ENCODE data around the gene TLCD1.

TLCD1 gene, protein sequence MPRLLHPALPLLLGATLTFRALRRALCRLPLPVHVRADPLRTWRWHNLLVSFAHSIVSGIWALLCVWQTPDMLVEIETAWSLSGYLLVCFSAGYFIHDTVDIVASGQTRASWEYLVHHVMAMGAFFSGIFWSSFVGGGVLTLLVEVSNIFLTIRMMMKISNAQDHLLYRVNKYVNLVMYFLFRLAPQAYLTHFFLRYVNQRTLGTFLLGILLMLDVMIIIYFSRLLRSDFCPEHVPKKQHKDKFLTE

DNA sequence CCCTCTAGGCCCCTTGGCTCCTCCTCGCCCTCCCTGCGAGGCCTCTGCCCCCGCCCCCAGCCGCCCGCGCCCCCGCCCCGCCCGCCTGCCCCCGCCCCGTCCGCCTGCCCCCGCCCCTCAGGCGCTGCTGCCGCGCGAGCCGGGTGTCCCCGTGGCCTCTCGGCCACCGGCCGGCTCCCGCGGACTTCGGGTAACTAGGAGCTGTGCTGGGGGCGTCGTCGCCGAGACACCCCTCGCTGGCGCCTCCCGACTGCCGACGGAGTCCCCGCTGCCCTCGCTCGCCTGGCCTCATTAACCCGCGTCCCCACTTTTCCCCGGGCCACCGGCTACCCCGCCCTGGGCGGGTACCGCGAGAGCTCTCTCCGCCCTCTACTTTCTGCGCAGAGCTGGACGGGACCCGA, at the start of gene TLCD1:
TSS of gene TLCD1 (minus strand) at position 8 of the 401 bp plus-strand sequence. CDS start 136 bp downstream, outside the sequence.
- in situ Hi-C loops (cut with HindIII; ENCODE audit: low pct_ligation_motif_present, low pct_unique_long_range_greater_than_20kb, low sequenced_read_pairs), result no loop called here
- peak; percentile 83 for DNase-seq

DNA sequence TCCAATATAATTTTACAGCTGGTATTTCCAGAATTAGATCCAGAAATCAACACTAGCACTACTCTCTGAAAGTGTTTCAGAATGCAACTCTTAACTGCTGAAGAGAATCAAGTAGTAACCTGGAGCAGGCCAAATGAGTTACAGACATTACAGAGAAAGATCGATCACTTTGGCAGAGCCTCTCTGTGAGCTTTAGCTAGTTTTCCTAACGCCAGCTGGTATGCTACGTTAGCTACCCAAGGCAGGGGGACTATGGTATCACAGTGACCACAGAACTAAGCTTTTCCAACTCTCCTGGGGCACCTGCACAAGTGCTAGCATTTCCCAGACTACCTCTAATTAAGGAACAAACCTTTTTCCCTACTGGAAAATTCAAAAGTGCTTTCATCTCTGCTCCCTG, 48.2 kb upstream of the TLCD1 start:
- no peak for DNase-seq
- in situ Hi-C loops (cut with HindIII; ENCODE audit: low pct_ligation_motif_present, low pct_unique_long_range_greater_than_20kb, low sequenced_read_pairs), result no loop called here

DNA sequence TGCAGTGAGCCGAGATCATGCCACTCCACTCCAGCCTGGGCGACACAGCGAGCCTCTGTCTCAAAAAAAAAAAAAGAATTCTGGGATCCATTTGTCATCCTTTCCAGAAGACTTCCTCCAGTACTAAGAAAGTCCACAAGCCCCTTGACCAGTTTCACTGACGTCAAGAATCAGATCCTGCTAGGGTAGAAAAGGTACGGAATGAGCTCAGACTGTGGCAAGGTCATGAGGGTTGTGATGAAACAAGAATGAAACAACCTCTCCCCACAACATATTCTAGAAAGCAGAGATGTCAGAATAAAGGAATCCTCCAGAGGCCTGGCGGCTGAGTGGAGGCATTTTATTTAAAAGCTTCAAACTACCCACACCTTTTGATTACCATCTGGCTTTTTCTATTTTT, 47.7 kb upstream of the TLCD1 start:
- in situ Hi-C loops (cut with HindIII; ENCODE audit: low pct_ligation_motif_present, low pct_unique_long_range_greater_than_20kb, low sequenced_read_pairs), result no loop called here
- DNase-seq, result no peak

DNA sequence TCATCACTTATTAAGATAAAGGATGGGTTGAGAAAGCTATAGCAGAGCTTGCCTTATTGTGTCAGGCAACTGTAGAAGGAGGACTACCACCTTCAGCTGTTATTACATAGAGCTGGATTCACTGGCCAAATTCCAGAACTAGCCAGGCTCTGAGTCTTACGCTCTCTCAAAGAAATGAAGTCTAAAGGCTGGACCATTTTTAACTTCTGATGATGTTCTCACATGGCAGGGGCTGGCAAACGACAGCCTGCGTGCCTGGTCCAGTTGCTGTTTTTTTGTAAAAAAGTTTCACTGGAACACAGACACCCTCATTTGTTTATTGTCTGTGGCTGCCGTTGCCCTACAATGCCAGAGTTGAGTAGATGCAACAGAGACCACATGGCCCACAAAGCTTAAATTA, 39.0 kb upstream of the TLCD1 start:
- in situ Hi-C loops (cut with HindIII; ENCODE audit: low pct_ligation_motif_present, low pct_unique_long_range_greater_than_20kb, low sequenced_read_pairs), result no loop called here
- DNase-seq, result no peak

DNA sequence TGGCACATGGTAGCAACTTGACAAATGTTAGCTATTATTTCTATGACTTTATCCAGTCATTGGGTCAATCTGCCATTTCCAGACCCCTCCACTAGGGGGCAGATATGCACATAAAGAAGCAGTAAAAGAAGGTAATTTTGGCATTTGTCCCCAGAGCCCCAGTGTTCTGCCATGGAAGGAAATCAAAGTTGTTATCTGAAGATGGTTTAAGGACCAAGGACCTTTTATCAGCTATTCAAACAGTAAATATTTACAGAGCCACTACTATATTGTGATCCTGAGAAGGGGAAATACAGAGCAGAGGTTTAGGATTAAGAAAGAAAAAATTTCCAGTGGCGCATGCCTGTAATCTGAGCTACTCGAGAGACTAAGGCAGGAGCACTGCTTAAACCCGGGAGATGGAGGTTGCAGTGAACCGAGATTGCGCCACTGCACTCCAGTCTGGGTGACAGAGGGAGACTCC, 37.8 kb upstream of the TLCD1 start:
- DNase-seq, result peak; percentile 83
- in situ Hi-C loops (cut with HindIII; ENCODE audit: low pct_ligation_motif_present, low pct_unique_long_range_greater_than_20kb, low sequenced_read_pairs), result no loop called here

DNA sequence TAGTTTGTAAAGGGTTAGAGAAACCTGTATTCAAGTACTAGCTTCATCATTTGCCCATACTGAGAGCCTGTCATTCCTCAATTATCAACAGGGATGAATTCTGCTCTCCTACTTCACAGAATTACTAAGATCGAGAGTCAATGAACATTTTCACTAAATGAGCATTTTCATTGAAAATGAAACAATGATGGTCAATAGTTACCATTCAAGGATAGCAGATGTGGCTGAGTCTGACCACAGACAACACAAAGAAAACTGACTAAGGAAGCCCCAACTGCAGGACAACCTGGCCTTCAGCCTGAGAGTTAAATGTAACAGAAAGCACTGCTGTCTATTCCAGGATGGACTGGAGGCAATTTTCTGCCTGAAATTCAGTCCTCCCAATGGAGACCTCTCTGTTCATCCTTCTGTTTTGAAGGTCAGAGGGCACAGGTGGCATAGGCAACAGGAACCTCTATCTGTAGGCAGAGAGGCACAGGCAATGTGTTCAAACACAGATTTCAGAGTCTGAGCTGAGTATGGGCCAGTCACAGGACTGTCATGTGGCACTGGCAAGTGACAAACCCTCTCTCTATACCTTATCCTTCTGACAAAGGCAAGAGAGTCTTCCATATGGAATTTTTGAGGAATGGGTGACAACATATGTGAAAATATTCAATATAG, 37.2 kb upstream of the TLCD1 start:
- in situ Hi-C loops (cut with HindIII; ENCODE audit: low pct_ligation_motif_present, low pct_unique_long_range_greater_than_20kb, low sequenced_read_pairs), result no loop called here
- no peak for DNase-seq

DNA sequence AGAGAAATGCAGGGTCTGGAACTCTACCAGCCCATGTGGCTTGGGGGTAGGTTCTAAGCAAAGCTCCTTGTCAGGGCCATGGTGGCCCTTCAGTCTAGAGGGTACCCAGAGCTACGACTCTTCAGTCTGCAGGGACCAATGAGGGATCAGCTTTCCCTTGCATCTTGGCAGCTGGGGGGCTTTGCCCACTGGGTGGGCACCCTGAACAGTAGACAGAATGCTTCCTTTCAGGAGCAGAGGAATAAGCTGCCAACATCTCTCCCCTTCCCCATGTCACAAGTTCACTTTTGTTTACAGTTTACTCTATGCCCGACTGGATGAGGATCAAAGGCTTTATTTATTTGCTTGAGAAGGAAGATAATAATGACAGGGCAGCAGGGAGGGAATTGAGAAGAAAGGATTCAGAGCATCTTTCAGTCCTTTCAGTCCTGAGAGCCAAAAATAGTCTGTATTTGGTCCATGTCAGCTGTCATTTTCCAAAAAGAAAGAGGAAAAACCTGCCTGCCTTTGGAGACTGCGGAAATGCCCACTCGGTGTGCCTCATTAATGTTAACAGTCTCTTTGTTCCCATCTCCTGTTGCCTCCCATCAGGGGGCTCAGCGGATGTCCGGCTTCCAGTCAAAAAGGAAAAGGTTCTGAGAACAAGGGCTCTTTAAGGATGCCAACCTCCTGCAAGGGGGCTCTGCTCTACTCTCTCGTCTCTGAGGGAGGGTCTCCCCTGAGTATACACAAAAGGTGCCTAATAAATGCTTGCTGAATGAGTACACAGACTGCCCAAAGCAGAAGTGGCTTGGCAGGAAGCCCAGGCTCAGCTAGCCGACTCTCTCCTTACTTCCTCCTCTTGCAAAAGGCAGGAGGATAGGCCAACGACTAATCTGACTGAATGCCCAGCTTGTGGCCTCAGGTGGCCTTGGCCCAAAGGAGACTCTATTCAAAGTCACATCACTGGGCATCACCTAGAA, 34.8 kb upstream of the TLCD1 start:
- in situ Hi-C loops (cut with HindIII; ENCODE audit: low pct_ligation_motif_present, low pct_unique_long_range_greater_than_20kb, low sequenced_read_pairs), result no loop called here
- no peak for DNase-seq

DNA sequence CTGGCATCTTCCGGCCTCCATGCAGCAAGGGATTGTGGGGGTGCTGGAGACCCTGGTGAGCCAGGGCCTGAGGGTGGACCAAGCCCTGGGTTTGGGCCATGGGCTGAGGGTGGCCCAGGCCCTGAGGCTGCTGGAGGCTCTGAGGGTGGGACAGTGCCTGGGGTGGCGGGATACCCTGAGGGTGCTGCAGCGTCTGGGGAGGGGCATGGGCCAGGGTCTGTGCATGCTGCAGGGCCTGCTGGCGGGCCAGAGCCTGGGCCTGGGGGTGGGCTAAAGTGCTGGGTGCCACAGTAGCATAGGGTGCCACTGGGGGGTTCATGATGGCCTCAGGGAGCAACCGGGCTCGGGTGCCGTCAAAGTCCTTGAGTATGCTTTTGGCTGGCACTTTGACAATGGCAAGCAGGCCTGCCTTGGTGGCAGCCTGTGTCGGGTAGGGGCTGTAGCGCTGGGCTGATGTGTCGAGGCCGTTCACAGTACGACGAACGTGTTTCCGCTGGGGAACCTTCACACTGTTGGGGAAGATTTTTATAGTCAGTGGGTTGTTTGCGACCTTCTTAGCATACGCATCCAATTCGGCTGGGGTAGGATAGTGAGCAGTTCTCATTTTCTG, 33.3 kb upstream of the TLCD1 start:
- in situ Hi-C loops (cut with HindIII; ENCODE audit: low pct_ligation_motif_present, low pct_unique_long_range_greater_than_20kb, low sequenced_read_pairs), result no loop called here
- no peak for DNase-seq

DNA sequence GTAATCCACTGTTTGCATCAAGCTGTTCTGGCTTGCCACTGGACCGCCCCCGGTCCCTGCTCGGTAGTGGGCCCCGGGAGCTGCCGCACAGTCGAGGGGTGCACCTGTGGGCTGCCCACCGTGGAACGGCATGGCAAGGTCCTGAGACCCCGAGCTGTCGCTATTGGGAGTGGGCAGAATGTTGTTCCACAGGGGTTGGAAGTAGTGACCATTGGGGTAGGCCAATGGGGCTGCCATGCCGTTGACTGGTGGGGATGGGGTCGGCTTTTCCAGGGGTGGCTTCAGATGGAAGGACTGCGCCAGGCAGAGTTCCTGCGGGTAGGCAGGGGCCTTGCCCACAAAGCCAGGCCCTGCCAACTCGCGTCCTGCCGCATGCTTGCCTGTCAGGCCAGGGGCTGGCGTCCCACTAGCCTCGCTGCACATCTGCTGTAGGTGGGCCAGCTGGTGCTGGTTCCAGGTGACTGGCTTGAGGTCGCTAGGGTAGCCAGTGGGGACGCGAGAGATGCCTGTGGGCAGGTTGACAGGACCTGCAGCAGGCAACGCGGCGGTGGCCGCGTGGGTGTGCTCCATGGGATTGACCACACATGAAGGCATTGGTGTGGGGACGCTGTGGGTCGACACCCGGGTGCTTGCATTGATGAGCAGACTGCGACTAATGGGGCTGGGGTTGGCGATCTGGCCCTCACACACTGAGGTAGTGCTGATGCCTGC, 32.5 kb upstream of the TLCD1 start:
- in situ Hi-C loops (cut with HindIII; ENCODE audit: low pct_ligation_motif_present, low pct_unique_long_range_greater_than_20kb, low sequenced_read_pairs), result no loop called here
- no peak for DNase-seq

DNA sequence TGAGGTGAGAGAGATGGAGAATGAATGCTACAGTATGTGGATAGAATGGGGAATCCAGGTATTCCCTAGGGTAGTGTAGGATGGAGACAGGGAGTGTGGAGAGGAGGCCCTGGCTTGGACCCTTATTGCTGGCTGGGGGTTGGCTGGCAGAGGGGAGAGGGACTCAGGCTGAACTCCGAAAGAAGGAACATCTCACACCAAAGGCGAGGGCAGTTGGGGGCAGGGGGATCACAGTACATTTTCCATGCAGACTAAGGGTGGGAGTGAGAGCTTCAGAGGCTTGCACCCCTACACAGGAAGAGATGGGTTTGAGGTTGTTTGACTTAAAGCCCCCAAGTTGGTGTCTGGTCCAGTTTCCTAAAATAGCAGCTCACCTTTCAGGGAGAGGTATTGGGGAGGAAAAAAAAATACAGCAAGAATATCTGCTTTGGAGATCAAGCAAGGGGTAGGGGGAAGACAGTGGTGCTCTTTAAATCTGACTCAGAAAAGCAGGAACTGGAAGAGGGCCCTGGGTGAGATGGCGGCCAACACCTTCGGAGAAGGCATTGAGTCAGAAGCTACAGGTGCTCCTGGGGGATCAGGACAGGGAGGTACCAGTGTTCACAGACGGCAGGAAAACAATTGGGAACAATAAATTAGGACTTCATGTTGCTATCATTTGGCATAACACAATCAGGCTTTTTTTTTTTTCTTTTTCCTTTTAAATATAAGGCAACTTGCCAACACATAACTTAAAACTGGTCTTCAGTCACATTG, 30.2 kb upstream of the TLCD1 start:
- no peak for DNase-seq
- in situ Hi-C loops (cut with HindIII; ENCODE audit: low pct_ligation_motif_present, low pct_unique_long_range_greater_than_20kb, low sequenced_read_pairs), result no loop called here

DNA sequence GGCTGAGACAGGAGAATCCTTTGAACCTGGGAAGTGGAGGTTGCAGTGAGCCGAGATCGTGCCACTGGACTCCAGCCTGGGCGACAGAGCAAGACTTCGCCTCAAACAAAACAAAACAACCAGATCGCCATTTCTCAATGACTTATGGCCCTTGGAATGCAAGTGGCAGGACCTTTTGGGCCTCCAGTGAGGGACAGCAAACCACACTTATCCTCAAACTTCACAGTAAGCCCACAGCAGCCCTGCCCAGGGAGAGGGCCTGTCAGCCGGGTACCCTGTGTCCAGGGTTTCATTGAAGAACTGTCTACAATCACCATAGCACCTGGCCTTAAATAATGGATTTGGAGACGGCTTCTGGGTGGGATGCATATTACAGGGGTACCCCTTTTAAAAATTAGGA, 29.5 kb upstream of the TLCD1 start:
- in situ Hi-C loops (cut with HindIII; ENCODE audit: low pct_ligation_motif_present, low pct_unique_long_range_greater_than_20kb, low sequenced_read_pairs), result no loop called here

DNA sequence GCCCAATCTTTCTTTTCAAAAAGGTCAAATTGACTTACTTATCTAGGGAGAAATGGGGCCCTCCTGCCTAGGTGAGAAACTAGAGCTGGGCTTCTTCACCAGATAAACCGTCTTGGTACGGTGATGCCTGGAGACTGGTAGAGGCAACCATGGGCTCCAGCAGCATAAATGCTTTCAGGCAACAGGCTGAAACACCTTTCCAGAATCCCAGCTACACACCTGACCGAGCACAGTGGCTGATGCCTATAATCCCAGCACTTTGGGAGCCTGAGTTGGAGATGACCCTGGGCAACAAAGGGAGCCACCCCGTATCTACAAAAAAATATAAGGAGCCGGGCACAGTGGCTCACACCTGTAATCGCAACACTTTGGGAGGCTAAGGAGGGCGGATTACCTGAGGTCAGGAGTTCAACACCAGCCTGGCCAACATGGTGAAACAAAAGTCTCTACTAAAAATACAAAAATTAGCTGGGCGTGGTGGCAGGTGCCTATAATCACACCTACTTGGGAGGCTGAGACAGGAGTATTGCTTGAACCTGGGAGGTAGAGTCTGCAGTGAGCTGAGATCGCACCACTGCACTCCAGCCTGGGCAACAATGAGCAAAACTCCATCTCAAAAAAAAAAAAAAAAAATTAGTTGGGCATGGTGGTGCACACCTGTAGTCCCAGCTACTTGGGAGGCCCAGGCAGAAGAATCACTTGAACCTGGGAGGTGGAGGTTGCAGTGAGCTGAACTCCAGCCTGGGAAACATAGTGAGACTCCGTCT, 25.8 kb upstream of the TLCD1 start:
- DNase-seq, result no peak
- in situ Hi-C loops (cut with HindIII; ENCODE audit: low pct_ligation_motif_present, low pct_unique_long_range_greater_than_20kb, low sequenced_read_pairs), result no loop called here

More for the DNA sequence above, 29.5 kb upstream of the TLCD1 start:
- peak; percentile 54 for DNase-seq

DNA sequence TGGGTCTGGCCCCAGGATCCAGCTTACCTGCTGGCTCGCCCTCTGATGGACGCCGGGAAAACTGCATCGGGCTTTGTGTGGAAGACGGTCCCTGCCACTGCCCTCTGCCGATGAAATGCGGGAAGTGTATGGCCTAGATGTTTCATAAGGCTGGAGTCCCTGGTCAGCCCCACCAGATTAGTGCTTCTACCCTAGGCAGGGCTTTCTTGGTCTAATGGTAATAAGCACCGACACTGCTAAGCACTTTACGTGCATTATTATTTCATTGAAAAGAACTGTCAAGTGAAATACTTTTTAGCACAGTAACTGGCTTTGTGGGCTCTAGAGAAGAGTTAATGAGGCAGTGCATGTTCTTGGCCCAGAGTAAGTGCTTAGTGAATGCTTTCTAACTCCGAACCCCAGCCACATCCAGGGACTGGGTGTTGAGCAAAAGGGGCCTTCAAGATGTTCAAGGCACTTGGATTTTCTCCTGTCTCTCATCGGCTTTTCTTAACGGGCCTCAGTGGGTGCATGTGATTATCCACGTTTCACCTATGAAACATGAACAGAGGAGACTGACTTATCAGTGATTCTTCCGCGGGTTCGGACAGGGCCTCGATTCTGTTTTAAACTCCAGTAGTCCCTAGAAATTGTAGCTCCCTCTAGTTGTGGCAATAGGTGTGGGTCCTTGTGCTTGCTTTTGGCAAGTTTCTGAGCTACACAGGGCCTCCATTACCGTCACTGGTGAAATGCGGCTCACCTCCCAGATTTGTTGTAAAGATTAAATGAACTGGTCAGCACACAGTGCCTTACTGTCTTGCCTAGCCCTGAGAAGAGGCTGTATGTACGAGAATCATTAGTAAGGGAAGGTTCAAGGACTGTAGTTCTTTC, 24.4 kb upstream of the TLCD1 start:
- in situ Hi-C loops (cut with HindIII; ENCODE audit: low pct_ligation_motif_present, low pct_unique_long_range_greater_than_20kb, low sequenced_read_pairs), result no loop called here

DNA sequence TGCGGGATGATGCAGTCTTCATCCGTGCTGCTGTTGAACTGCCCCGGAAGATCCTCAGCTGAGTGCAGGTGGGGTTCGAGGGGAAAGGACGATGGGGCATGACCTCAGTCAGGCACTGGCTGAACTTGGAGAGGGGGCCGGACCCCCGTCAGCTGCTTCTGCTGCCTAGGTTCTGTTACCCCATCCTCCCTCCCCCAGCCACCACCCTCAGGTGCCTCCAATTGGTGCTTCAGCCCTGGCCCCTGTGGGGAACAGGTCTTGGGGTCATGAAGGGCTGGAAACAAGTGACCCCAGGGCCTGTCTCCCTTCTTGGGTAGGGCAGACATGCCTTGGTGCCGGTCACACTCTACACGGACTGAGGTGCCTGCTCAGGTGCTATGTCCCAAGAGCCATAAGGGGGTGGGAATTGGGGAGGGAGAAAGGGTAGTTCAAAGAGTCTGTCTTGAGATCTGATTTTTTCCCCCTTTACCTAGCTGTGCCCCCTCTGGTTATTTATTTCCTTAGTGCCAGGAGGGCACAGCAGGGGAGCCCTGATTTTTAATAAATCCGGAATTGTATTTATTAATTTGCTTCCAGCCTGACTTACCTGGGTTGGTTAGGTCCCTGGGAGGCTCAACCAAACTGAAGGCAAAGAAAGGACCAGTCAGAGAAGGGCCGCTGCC, 23.6 kb upstream of the TLCD1 start:
- DNase-seq, result no peak
- in situ Hi-C loops (cut with HindIII; ENCODE audit: low pct_ligation_motif_present, low pct_unique_long_range_greater_than_20kb, low sequenced_read_pairs), result no loop called here

More for the DNA sequence above, 24.4 kb upstream of the TLCD1 start:
- DNase-seq, result peak; percentile 94

DNA sequence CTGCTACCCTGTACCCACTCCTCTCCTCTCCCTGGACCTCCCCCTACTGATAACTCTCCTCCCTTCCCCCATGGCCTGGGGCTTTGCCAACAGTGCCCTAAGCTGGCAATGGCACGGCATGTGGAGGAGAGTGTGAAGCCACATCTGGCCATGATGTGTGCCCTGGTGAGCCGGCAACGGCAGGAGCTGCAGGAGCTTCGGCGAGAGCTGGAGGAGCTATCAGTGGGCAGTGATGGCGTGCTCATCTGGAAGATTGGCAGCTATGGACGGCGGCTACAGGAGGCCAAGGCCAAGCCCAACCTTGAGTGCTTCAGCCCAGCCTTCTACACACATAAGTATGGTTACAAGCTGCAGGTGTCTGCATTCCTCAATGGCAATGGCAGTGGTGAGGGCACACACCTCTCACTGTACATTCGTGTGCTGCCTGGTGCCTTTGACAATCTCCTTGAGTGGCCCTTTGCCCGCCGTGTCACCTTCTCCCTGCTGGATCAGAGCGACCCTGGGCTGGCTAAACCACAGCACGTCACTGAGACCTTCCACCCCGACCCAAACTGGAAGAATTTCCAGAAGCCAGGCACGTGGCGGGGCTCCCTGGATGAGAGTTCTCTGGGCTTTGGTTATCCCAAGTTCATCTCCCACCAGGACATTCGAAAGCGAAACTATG, 23.0 kb upstream of the TLCD1 start:
- no peak for DNase-seq
- in situ Hi-C loops (cut with HindIII; ENCODE audit: low pct_ligation_motif_present, low pct_unique_long_range_greater_than_20kb, low sequenced_read_pairs), result no loop called here

All from ACHN (cell line).